ENCODE measurements around the gene RBM45. TPM values are rescaled to one million over a fixed set of nuclear protein-coding genes. Genes with fewer than 3 reads are reported as not detected.

RBM45 gene
- total RNA-seq, 1 experiment from 2014 or later, result 7.4 TPM

- no peak for TF ChIP-seq ZFX (IDR thresholded peaks at IDR 0.05)
- no peak for TF ChIP-seq EZH2 (IDR thresholded peaks at IDR 0.05)
- no peak for TF ChIP-seq CEBPB (IDR thresholded peaks at IDR 0.05; ENCODE audit: low read depth)
- no peak for TF ChIP-seq SRF (IDR thresholded peaks at IDR 0.05; ENCODE audit: low read depth)
- TF ChIP-seq EGR1 (IDR thresholded peaks at IDR 0.05; ENCODE audit: low read depth), result no peak
- no peak for TF ChIP-seq ELF1 (IDR thresholded peaks at IDR 0.05; ENCODE audit: borderline replicate concordance, low read depth)
- no peak for TF ChIP-seq JUND (IDR thresholded peaks at IDR 0.05)
These were observed 24.2 kb downstream of the RBM45 start (continued) for GRCh38 chr2:178136321-178137025.

- POLR2A ChIA-PET, result no interaction called here
- no peak for DNase-seq (ENCODE audit: low read depth, low spot score)
- Histone ChIP-seq H3K9me3 (ENCODE audit: control insufficient read depth in 1 of 2, insufficient read depth in 1 of 2, low read depth in 1 of 2, low read length in 2 of 2) (no peaks in the 10 kb centered on the region), H3K9ac (ENCODE audit: low read length) (no peak overlapping the region), H3K79me2 (ENCODE audit: insufficient read depth, low read length) (no peaks in the 10 kb centered on the region), H3K4me2 (ENCODE audit: low read length) (no peak overlapping the region), H3K27me3 (ENCODE audit: insufficient read depth, low read length) (no peaks in the 10 kb centered on the region), H3K4me1 (ENCODE audit: control insufficient read depth in 1 of 2, insufficient read depth in 2 of 2, low read length in 2 of 2) (no peaks in the 10 kb centered on the region), H3K27ac (ENCODE audit: low read depth, low read length) (no peak overlapping the region), H3K36me3 (ENCODE audit: control insufficient read depth in 1 of 2, insufficient read depth in 2 of 2, low read length in 2 of 2) (no peaks in the 10 kb centered on the region), H2AFZ (ENCODE audit: low read depth, low read length, poor library complexity, severe bottlenecking) (no peak overlapping the region), H4K20me1 (ENCODE audit: insufficient read depth) (no peaks in the 10 kb centered on the region), H3K9me2 (ENCODE audit: insufficient read depth) (no peaks in the 10 kb centered on the region), H3K4me3 (replicated peaks in 1 of 2; ENCODE audit: low read depth in 1 of 2, low read length in 2 of 2) (no peak overlapping the region)
- RAD21 ChIA-PET (ENCODE audit: low non-redundant PET in 1 of 2, low total read pairs in 2 of 2, uncharacterized antibody in 2 of 2, unreplicated experiment in 2 of 2), result no interaction called here
- intact Hi-C loops (cut with micrococcal nuclease), result no loop called here
- ATAC-seq, result no peak
- CTCF ChIA-PET, result interaction anchor here (1.2 to 1.8 kb wide), 2 partner anchors 11 to 272 kb away, joined by 3 to 4 read pairs; no protein-coding TSS in a partner anchor
- BruUV-seq (replicated peaks), result no TSS peak
- no peak for TF ChIP-seq FOSL1 (IDR thresholded peaks at IDR 0.05; ENCODE audit: low read depth)
- TF ChIP-seq SRF (IDR thresholded peaks at IDR 0.05; ENCODE audit: low read depth), result no peak
These were observed 30.2 kb downstream of the RBM45 start for GRCh38 chr2:178142274-178143065.

All from HCT116 (cell line).